Neuron (in vitro differentiated cells): ENCODE data around the gene GSK3B.
"Not testable (repeated sequence)": the region's sequence is repeated elsewhere in the genome, so short reads cannot be mapped to it uniquely, and the experiment has no call there.

Experiments used
- H2AFZ ChIP-seq: one replicate; pipeline ENCODE4 v1.6.1; 2013; ENCODE audit warnings: low read depth, mild to moderate bottlenecking, inconsistent platforms, low read length, moderate library complexity
- H3K27me3 ChIP-seq: one replicate; pipeline ENCODE4 v1.6.1; 2013; ENCODE audit warnings: low read length; ENCODE audit not compliant: insufficient read depth
- H3K36me3 ChIP-seq: one replicate; pipeline ENCODE4 v1.6.1; 2013; ENCODE audit warnings: low read length; ENCODE audit not compliant: insufficient read depth
- H3K4me1 ChIP-seq: one replicate; pipeline ENCODE4 v1.6.1; 2013; ENCODE audit warnings: low read length; ENCODE audit not compliant: insufficient read depth
- H3K4me3 ChIP-seq: 2 replicates; pipeline ENCODE4 v1.5.1; 2013; ENCODE audit warnings: mild to moderate bottlenecking, low read length, moderate library complexity
- H3K9me3 ChIP-seq: one replicate; pipeline ENCODE4 v1.6.1; 2013; ENCODE audit warnings: low read length

The GSK3B gene

DNA sequence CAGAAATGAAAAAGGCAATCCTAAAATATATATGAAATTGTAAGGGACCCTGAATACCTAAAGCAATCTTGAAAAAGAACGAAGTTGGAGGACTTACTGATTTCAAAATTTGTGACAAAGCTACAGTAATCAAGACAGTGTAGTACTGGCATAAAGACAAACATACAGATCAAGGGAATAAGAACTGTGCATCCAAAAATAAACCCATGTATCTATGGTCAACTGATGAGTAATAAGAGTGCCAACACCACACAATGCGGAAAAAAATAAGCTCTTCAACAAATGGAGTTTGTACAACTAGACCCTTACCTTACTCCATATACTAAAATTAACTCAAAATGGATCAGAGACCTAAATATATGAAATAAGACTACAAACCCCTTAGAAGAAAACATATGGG, 29.6 kb downstream of the GSK3B start:
- Histone ChIP-seq H3K36me3 (no peaks in the 10 kb centered on the region), H3K27me3 (no peaks in the 10 kb centered on the region), H3K9me3 (no peaks in the 10 kb centered on the region), H3K4me1 (peaks cover 8% of the 10 kb centered on the region), H3K4me3 (no peak overlapping the region), H2AFZ (no peak overlapping the region)

DNA sequence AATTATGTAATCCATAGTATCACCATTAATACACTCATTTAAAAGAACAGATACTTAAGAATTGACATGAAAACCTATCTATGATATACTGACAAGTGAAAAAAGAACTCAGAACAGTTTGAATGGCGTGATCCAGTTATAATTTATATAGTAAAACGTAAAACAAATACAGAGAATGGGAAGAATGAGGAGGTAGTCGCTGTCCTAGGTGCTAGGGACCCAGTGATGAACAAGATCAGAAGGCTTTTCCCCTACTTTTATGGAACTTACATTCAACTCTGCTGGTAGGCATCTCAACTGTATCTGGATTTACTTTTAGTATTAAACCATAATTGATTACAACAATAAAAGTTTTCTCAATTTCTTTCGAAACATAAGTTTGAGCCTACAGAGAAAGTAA, 31.8 kb downstream of the GSK3B start:
- H2AFZ ChIP-seq, result no peak overlapping the region
- H3K9me3 ChIP-seq, result no peaks in the 10 kb centered on the region
- H3K4me3 ChIP-seq, result no peak overlapping the region
- no peaks in the 10 kb centered on the region for H3K36me3 ChIP-seq
- no peaks in the 10 kb centered on the region for H3K27me3 ChIP-seq
- peaks cover 8% of the 10 kb centered on the region for H3K4me1 ChIP-seq

DNA sequence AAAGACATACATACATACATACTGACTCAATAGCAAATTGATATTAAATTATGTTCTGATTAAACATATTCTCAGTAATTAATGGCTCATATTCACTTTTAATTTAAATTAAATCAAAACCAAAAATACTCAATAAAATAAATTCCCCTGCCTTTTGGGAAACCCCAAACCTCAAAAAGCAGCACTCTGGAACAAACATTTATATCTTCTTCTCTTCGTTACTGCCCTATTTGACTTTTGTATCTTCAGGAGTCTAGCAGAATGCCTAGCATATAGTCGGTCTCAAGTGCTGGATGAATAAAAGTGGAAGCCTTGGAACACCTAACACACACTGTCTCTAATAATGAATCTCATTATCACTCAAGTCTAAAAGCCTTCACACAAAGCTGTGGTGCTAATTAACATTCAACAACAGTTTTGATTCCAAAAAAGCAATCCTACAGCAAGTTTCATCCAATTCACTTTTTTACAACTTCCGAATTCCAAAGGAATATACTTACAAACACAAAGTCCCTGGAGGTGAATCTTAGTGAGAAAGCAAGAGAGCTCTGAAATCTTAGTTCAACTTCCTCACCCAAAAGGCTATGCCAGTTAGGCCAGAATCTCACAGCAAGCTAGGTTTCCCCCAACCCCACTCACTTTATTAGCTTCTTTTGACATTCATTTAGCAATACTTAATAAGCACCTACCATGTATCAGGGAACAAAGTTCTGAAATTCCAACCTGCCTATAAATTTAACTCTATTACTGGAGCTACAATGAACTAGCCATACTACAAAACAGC, 35.0 kb downstream of the GSK3B start:
- Histone ChIP-seq H2AFZ (no peak overlapping the region), H3K36me3 (no peaks in the 10 kb centered on the region), H3K4me1 (peaks cover 8% of the 10 kb centered on the region), H3K27me3 (no peaks in the 10 kb centered on the region), H3K9me3 (no peaks in the 10 kb centered on the region), H3K4me3 (no peak overlapping the region)

DNA sequence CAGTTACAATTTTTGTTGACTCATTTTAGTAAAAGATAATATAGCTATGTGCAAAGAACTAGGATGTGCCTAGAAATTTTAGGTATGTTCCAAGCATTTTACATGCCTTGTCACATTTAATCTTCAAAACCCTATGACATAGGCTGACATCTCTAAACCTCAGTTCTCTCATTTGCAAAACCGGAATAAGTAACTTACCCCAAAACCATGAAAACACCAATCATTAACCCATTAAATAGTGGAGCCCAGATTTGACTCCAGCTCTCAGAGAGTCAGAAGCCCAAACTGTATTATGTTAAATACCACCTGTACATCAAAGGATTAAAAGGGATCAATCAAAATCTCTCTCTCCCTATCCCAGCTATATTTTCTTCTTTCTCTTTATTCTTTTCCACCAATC, 36.6 kb downstream of the GSK3B start:
- peaks cover 8% of the 10 kb centered on the region for H3K4me1 ChIP-seq
- no peak overlapping the region for H2AFZ ChIP-seq
- H3K36me3 ChIP-seq, result peaks cover 2% of the 10 kb centered on the region
- no peak overlapping the region for H3K4me3 ChIP-seq
- no peaks in the 10 kb centered on the region for H3K27me3 ChIP-seq
- peaks cover 4% of the 10 kb centered on the region for H3K9me3 ChIP-seq

- Histone ChIP-seq H2AFZ (no peak overlapping the region), H3K4me1 (peaks cover 8% of the 10 kb centered on the region), H3K27me3 (no peaks in the 10 kb centered on the region), H3K4me3 (no peak overlapping the region), H3K36me3 (peaks cover 2% of the 10 kb centered on the region), H3K9me3 (peaks cover 4% of the 10 kb centered on the region)
Observed at GRCh38 chr3:120057029-120057428, 37.2 kb downstream of the GSK3B start.

DNA sequence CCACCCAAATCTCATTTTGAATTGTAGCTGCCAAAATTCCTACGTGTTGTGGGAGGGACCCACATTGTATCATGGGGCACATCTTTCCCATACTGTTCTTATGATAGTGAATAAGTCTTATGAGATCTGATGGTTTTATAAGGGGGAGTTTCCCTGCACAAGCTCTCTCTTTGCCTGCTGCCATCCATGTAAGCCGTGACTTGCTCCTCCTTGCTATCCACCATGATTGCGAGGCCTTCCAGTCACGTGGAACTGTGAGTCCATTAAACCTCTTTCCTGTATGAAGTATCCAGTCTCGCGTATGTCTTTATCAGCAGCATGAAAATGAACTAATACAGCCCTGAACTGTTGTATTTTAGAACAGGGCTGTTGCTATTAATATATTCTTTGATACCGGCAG, 40.6 kb downstream of the GSK3B start:
- not testable (repeated sequence) for H3K4me3 ChIP-seq, H3K27me3 ChIP-seq, H3K36me3 ChIP-seq, H3K4me1 ChIP-seq, H3K9me3 ChIP-seq, H2AFZ ChIP-seq

GRCh38 chr3:120052677-120053076, 41.6 kb downstream of the GSK3B start:
- no peak overlapping the region for H3K4me3 ChIP-seq
- H3K27me3 ChIP-seq, result no peaks in the 10 kb centered on the region
- H3K4me1 ChIP-seq, result peaks cover 3% of the 10 kb centered on the region
- H2AFZ ChIP-seq, result no peak overlapping the region
- H3K36me3 ChIP-seq, result peaks cover 2% of the 10 kb centered on the region
- H3K9me3 ChIP-seq, result peaks cover 4% of the 10 kb centered on the region

GRCh38 chr3:120052225-120052624, 42.0 kb downstream of the GSK3B start:
- Histone ChIP-seq H3K27me3 (no peaks in the 10 kb centered on the region), H3K36me3 (peaks cover 2% of the 10 kb centered on the region), H3K4me3 (no peak overlapping the region), H3K4me1 (peaks cover 3% of the 10 kb centered on the region), H2AFZ (no peak overlapping the region), H3K9me3 (peaks cover 4% of the 10 kb centered on the region)

GRCh38 chr3:120051570-120051969, 42.7 kb downstream of the GSK3B start:
- H3K4me3 ChIP-seq, H3K27me3 ChIP-seq, H3K9me3 ChIP-seq, H2AFZ ChIP-seq, H3K36me3 ChIP-seq, H3K4me1 ChIP-seq: not testable (repeated sequence)

GRCh38 chr3:120049881-120050539, 44.2 kb downstream of the GSK3B start:
- no peaks in the 10 kb centered on the region for H3K27me3 ChIP-seq
- H3K4me1 ChIP-seq, result peaks cover 3% of the 10 kb centered on the region
- H3K9me3 ChIP-seq, result peaks cover 8% of the 10 kb centered on the region
- no peak overlapping the region for H3K4me3 ChIP-seq
- peaks cover 2% of the 10 kb centered on the region for H3K36me3 ChIP-seq
- no peak overlapping the region for H2AFZ ChIP-seq

- Histone ChIP-seq H3K36me3 (peaks cover 2% of the 10 kb centered on the region), H3K9me3 (peaks cover 10% of the 10 kb centered on the region), H3K4me3 (no peak overlapping the region), H3K27me3 (no peaks in the 10 kb centered on the region), H3K4me1 (peaks cover 3% of the 10 kb centered on the region), H2AFZ (no peak overlapping the region)
Observed at GRCh38 chr3:120049072-120049471, 45.2 kb downstream of the GSK3B start.

GRCh38 chr3:120048355-120049041, 45.7 kb downstream of the GSK3B start:
- Histone ChIP-seq H3K4me1 (peaks cover 3% of the 10 kb centered on the region), H3K36me3 (peaks cover 2% of the 10 kb centered on the region), H3K27me3 (no peaks in the 10 kb centered on the region), H3K4me3 (no peak overlapping the region), H2AFZ (no peak overlapping the region), H3K9me3 (peaks cover 9% of the 10 kb centered on the region)

DNA sequence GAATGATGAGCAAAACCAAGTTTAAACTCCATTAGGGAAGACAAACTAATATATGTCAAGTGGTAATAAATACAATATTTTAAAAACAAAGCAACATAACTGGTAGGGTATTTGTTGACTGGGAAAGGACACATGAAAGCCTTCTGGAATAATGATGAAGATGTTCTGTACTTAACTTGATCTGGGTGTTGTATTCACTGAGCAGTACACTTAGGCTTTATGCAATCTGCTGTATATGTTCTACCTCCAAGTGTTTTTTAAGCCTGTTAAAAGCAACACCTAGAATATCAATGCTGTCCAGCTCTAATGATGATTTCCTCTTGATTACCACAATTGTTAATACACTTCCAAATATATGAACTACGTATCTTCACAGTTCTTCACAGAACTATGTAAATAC, 46.6 kb downstream of the GSK3B start:
- Histone ChIP-seq H3K4me3 (no peak overlapping the region), H3K36me3 (no peaks in the 10 kb centered on the region), H3K9me3 (peaks cover 10% of the 10 kb centered on the region), H3K4me1 (peaks cover 3% of the 10 kb centered on the region), H2AFZ (no peak overlapping the region), H3K27me3 (no peaks in the 10 kb centered on the region)
